Lower leg skin (tissue), 3 donors: ENCODE results near the gene C14orf132.

Experiments
- CTCF ChIP-seq, 3 donors: fragments of 450-650 bp; IDR thresholded peaks; one replicate each; pipeline ENCODE4 v1.5.1; 2016; ENCODE audit warnings: antibody characterized with exemption in 3 of 3, mild to moderate bottlenecking in 3 of 3, moderate library complexity in 2 of 3
- POLR2A ChIP-seq, 2 donors: fragments of 450-650 bp; IDR thresholded peaks; one replicate each; pipeline ENCODE4 v1.6.1; 2016 to 2017; ENCODE audit warnings: antibody characterized with exemption in 2 of 2, mild to moderate bottlenecking in 1 of 2, moderate library complexity in 1 of 2

- TF ChIP-seq CTCF (IDR thresholded peaks at IDR 0.05) (no peak), POLR2A (IDR thresholded peaks at IDR 0.05) (no peak)
Observed at GRCh38 chr14:96097752-96098151, 58.6 kb downstream of the C14orf132 start.
